HCT116 (cell line): Measurements from ENCODE around the gene SLAMF1. TPM values are rescaled to one million over a fixed set of nuclear protein-coding genes. Genes with fewer than 3 reads are reported as not detected.
"Not testable (repeated sequence)": the region's sequence is repeated elsewhere in the genome, so short reads cannot be mapped to it uniquely, and the experiment has no call there.

Experiments
- ATAC-seq: fragments of 200-7000 bp; cut with Tn5 transposase; 2 replicates; pipeline ENCODE4 v1.9.1; 2020; ENCODE audit warnings: mild to moderate bottlenecking, moderate library complexity
- BruUV-seq: library from RNA; stranded (reverse); fragments of 400-500 nt; replicated peaks from 2 replicates; lab custom pipeline; 2021; lab: Mats Ljungman, UMichigan
- CTCF ChIA-PET: fragments of 300-600 bp; sonication (Branson Sonifier 250); formaldehyde crosslinking; loops from one replicate; lab custom pipeline; 2021; ENCODE audit warnings: antibody characterized with exemption; lab: Charles Lee
- POLR2A ChIA-PET: fragments of 300-600, 350-600 bp; sonication (Branson Sonifier 250); formaldehyde crosslinking; loops from one replicate; lab custom pipeline; 2021; ENCODE audit warnings: antibody characterized with exemption; lab: Charles Lee
- RAD21 ChIA-PET, 2 experiments: fragments of 300-600 bp; sonication (Branson Sonifier 250); formaldehyde crosslinking; loops; one replicate each; lab custom pipeline; 2023; ENCODE audit warnings: low total read pairs in 2 of 2; ENCODE audit not compliant: uncharacterized antibody in 2 of 2, unreplicated experiment in 2 of 2, low non-redundant PET in 1 of 2; lab: Charles Lee
- DNase-seq: peaks from one replicate; pipeline ENCODE4 v3.0.0-alpha.2; 2010; ENCODE audit warnings: low read depth, low spot score
- H2AFZ ChIP-seq: fragments of 200-600 bp; shearing (Covaris generic), sonication (generic); 2 replicates; pipeline ENCODE4 v1.6.1; 2017; ENCODE audit warnings: low read depth, mixed run types, mixed read lengths, antibody characterized with exemption, low read length; ENCODE audit not compliant: poor library complexity, severe bottlenecking
- H3K27ac ChIP-seq: 2 replicates; pipeline ENCODE4 v1.5.1; 2012; ENCODE audit warnings: low read depth, low read length
- H3K27me3 ChIP-seq: fragments of 200-600 bp; sonication (generic); 2 replicates; pipeline ENCODE4 v1.6.1; 2016; ENCODE audit warnings: mixed run types, low read length, mixed read lengths; ENCODE audit not compliant: insufficient read depth
- H3K36me3 ChIP-seq, 2 experiments: fragments of 200-500 bp in 1 of 2; fragments of 200-600 bp in 1 of 2; sonication (Bioruptor generic) in 1 of 2; sonication (generic) in 1 of 2; 2 replicates each; pipeline versions ENCODE4 v1.5.1 to v1.6.1; 2014 to 2016; ENCODE audit warnings: low read length in 2 of 2, inconsistent platforms in 1 of 2, mixed read lengths in 1 of 2, mixed run types in 1 of 2; ENCODE audit not compliant: insufficient read depth in 2 of 2, control insufficient read depth in 1 of 2
- H3K4me1 ChIP-seq, 2 experiments: fragments of 200-600 bp in 1 of 2; sonication (generic) in 1 of 2; 2 replicates each; pipeline versions ENCODE4 v1.5.1 to v1.6.1; 2012 to 2017; ENCODE audit warnings: low read length in 2 of 2, inconsistent platforms in 1 of 2, mild to moderate bottlenecking in 1 of 2, mixed read lengths in 1 of 2, mixed run types in 1 of 2, moderate library complexity in 1 of 2; ENCODE audit not compliant: insufficient read depth in 2 of 2, control insufficient read depth in 1 of 2
- H3K4me2 ChIP-seq: fragments of 200-600 bp; sonication (generic); 2 replicates; pipeline ENCODE4 v1.6.1; 2017; ENCODE audit warnings: mixed run types, low read length, mixed read lengths
- H3K4me3 ChIP-seq, 2 experiments: fragments of 200-600 bp in 1 of 2; sonication (generic) in 1 of 2; replicated peaks in 1 of 2; 2 replicates each; pipeline ENCODE4 v1.5.1; 2011 to 2016; ENCODE audit warnings: low read length in 2 of 2, control low read depth in 1 of 2, low read depth in 1 of 2, mild to moderate bottlenecking in 1 of 2, mixed read lengths in 1 of 2, mixed run types in 1 of 2
- H3K79me2 ChIP-seq: fragments of 200-600 bp; sonication (generic); 2 replicates; pipeline ENCODE4 v1.6.1; 2017; ENCODE audit warnings: mild to moderate bottlenecking, mixed run types, low read length, moderate library complexity, mixed read lengths; ENCODE audit not compliant: insufficient read depth
- H3K9ac ChIP-seq: fragments of 200-600 bp; sonication (generic); 2 replicates; pipeline ENCODE4 v1.6.1; 2016; ENCODE audit warnings: low read length, mixed read lengths
- H3K9me2 ChIP-seq: fragments of 200-600 bp; sonication (generic), shearing (Covaris generic); 2 replicates; pipeline ENCODE4 v1.6.1; 2017; ENCODE audit warnings: mixed run types, mild to moderate bottlenecking, moderate library complexity; ENCODE audit not compliant: insufficient read depth
- H3K9me3 ChIP-seq, 2 experiments: fragments of 200-500 bp in 1 of 2; fragments of 200-600 bp in 1 of 2; sonication (Bioruptor generic) in 1 of 2; sonication (generic) in 1 of 2; 2 replicates each; pipeline ENCODE4 v1.6.1; 2014 to 2017; ENCODE audit warnings: low read length in 2 of 2, mixed read lengths in 2 of 2, inconsistent platforms in 1 of 2, low read depth in 1 of 2, mild to moderate bottlenecking in 1 of 2, mixed run types in 1 of 2, moderate library complexity in 1 of 2; ENCODE audit not compliant: control insufficient read depth in 1 of 2, insufficient read depth in 1 of 2
- H4K20me1 ChIP-seq: fragments of 200-600 bp; sonication (generic), shearing (Covaris generic); 2 replicates; pipeline ENCODE4 v1.6.1; 2017; ENCODE audit warnings: mixed run types, mild to moderate bottlenecking, moderate library complexity; ENCODE audit not compliant: insufficient read depth
- CEBPB ChIP-seq: IDR thresholded peaks from 2 replicates; pipeline ENCODE4 v1.6.1; 2012; ENCODE audit warnings: low read depth
- REST ChIP-seq: IDR thresholded peaks from 2 replicates; pipeline ENCODE4 v1.6.1; 2012; ENCODE audit warnings: low read depth
- TCF7L2 ChIP-seq: IDR thresholded peaks from 2 replicates; pipeline ENCODE4 v1.7.0; 2011; ENCODE audit warnings: borderline replicate concordance, inconsistent platforms; ENCODE audit not compliant: insufficient read depth, insufficient read length; ENCODE audit errors: extremely low read depth
- intact Hi-C: fragments of 100-400 bp; cut with micrococcal nuclease; formaldehyde crosslinking; loops from 2 replicates; pipeline ENCODE4 v1.10.0; 2022
- total RNA-seq: library from RNA; stranded (reverse); gene quantifications from one replicate; pipeline ENCODE4 v1.2.1, GENCODE V29; 2021; ENCODE audit not compliant: unreplicated experiment

The SLAMF1 gene
- total RNA-seq, 1 experiment from 2014 or later = 0.30 TPM

- no peak overlapping the region for H2AFZ ChIP-seq
- no peaks in the 10 kb centered on the region for H3K79me2 ChIP-seq
- H3K36me3 ChIP-seq = no peaks in the 10 kb centered on the region
- no peak overlapping the region for H3K4me3 ChIP-seq
- intact Hi-C loops = no loop called here
- no TSS peak for BruUV-seq
- H3K4me2 ChIP-seq = no peak overlapping the region
- TF ChIP-seq TCF7L2 (no peak), CEBPB (no peak), REST (no peak)
- no peaks in the 10 kb centered on the region for H3K9me2 ChIP-seq
- no peaks in the 10 kb centered on the region for H3K27me3 ChIP-seq
- H4K20me1 ChIP-seq = no peaks in the 10 kb centered on the region
- H3K9ac ChIP-seq = no peak overlapping the region
- no peak for DNase-seq
- ATAC-seq = no peak
- ChIA-PET POLR2A (no interaction called here), CTCF (no interaction called here), RAD21 (no interaction called here)
- H3K4me1 ChIP-seq = no peaks in the 10 kb centered on the region
- H3K9me3 ChIP-seq = no peaks in the 10 kb centered on the region
- H3K27ac ChIP-seq = no peak overlapping the region
Observed at GRCh38 chr1:160584784-160585183, 62.1 kb downstream of the SLAMF1 start.

GRCh38 chr1:160582976-160583375, 63.9 kb downstream of the SLAMF1 start:
- intact Hi-C loops, H3K9me2 ChIP-seq, H3K4me1 ChIP-seq, H3K9me3 ChIP-seq, BruUV-seq, ATAC-seq, H3K79me2 ChIP-seq, H3K36me3 ChIP-seq, POLR2A ChIA-PET, H2AFZ ChIP-seq, DNase-seq, CTCF ChIA-PET, H3K27ac ChIP-seq, H3K9ac ChIP-seq, H3K4me2 ChIP-seq, H4K20me1 ChIP-seq, H3K4me3 ChIP-seq, RAD21 ChIA-PET, H3K27me3 ChIP-seq: not testable (repeated sequence)
